ENCODE results near the gene TEX36. TPM values are rescaled to one million over a fixed set of nuclear protein-coding genes. Genes with fewer than 3 reads are reported as not detected.

TEX36 gene
- total RNA-seq, 1 donor from 2014 or later = not detected

GRCh38 chr10:125608474-125608873 lies 74.5 kb downstream of the TEX36 start:
- no peak overlapping the region for H3K27ac Mint-ChIP-seq (ENCODE audit: unreplicated experiment)
- no peak overlapping the region for H3K4me3 Mint-ChIP-seq (ENCODE audit: unreplicated experiment)
- no peaks in the 10 kb centered on the region for H3K4me1 Mint-ChIP-seq (ENCODE audit: low read depth, unreplicated experiment)
- no peaks in the 10 kb centered on the region for H3K9me3 Mint-ChIP-seq (ENCODE audit: unreplicated experiment)
- TF ChIP-seq, protein P1, sequence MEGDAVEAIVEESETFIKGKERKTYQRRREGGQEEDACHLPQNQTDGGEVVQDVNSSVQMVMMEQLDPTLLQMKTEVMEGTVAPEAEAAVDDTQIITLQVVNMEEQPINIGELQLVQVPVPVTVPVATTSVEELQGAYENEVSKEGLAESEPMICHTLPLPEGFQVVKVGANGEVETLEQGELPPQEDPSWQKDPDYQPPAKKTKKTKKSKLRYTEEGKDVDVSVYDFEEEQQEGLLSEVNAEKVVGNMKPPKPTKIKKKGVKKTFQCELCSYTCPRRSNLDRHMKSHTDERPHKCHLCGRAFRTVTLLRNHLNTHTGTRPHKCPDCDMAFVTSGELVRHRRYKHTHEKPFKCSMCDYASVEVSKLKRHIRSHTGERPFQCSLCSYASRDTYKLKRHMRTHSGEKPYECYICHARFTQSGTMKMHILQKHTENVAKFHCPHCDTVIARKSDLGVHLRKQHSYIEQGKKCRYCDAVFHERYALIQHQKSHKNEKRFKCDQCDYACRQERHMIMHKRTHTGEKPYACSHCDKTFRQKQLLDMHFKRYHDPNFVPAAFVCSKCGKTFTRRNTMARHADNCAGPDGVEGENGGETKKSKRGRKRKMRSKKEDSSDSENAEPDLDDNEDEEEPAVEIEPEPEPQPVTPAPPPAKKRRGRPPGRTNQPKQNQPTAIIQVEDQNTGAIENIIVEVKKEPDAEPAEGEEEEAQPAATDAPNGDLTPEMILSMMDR (IDR thresholded peaks at IDR 0.05; ENCODE audit: partially characterized antibody, unreplicated experiment) = no peak
- H3K27me3 Mint-ChIP-seq (ENCODE audit: unreplicated experiment) = peaks cover 2% of the 10 kb centered on the region
- no peaks in the 10 kb centered on the region for H3K36me3 Mint-ChIP-seq (ENCODE audit: unreplicated experiment)
- no peak for DNase-seq

DNA sequence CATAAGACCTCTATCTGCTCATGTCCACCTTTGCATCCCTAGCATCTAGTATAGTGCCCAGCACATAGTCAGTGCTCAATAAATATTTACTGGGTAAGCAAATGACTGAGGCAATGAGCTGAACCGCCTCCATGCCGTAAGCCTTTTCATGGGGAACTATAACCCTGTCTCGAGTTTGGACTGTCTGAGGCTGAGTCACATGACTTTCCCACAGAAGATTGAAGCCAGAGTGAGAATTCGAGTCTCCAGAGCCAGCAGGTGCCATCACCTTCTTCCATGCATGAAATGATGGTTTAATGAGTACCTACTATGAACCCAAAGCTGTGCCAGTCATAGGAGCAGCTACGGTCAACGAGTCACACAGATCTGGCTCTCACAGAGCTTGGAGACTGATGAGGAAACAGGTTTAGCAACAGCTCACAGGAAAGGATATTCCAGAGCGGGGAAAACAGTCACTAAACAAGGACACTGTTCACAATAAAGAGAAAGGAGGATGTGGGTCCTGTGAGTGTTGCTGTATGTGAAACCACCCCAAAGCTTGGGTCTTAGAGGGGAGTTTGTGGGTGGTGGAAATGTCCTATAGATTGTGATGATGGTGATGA lies 75.2 kb downstream of the TEX36 start:
- Mint-ChIP-seq H3K9me3 (ENCODE audit: unreplicated experiment) (no peaks in the 10 kb centered on the region), H3K36me3 (ENCODE audit: unreplicated experiment) (no peaks in the 10 kb centered on the region)

GRCh38 chr10:125606414-125607010 lies 76.5 kb downstream of the TEX36 start:
- TF ChIP-seq, protein P1 (IDR thresholded peaks at IDR 0.05; ENCODE audit: partially characterized antibody, unreplicated experiment) = no peak
- Mint-ChIP-seq H3K4me1 (ENCODE audit: low read depth, unreplicated experiment) (no peaks in the 10 kb centered on the region), H3K27ac (ENCODE audit: unreplicated experiment) (no peak overlapping the region), H3K27me3 (ENCODE audit: unreplicated experiment) (peaks cover 2% of the 10 kb centered on the region), H3K9me3 (ENCODE audit: unreplicated experiment) (no peaks in the 10 kb centered on the region), H3K4me3 (ENCODE audit: unreplicated experiment) (no peak overlapping the region), H3K36me3 (ENCODE audit: unreplicated experiment) (peaks cover 4% of the 10 kb centered on the region)
- no peak for DNase-seq

More for the DNA sequence above, 75.2 kb downstream of the TEX36 start:
- TF ChIP-seq, protein P1 (IDR thresholded peaks at IDR 0.05; ENCODE audit: partially characterized antibody, unreplicated experiment) = no peak
- H3K27me3 Mint-ChIP-seq (ENCODE audit: unreplicated experiment) = peaks cover 2% of the 10 kb centered on the region
- H3K4me3 Mint-ChIP-seq (ENCODE audit: unreplicated experiment) = no peak overlapping the region
- no peak overlapping the region for H3K27ac Mint-ChIP-seq (ENCODE audit: unreplicated experiment)
- no peak for DNase-seq
- no peaks in the 10 kb centered on the region for H3K4me1 Mint-ChIP-seq (ENCODE audit: low read depth, unreplicated experiment)

Other genes starting within 250 kb of the TEX36 start
- 41.3 TPM for gene EDRF1, start 36.5 kb upstream of the TEX36 start, total RNA-seq (ENCODE audit: unreplicated experiment)
- gene MMP21, start 92.7 kb upstream of the TEX36 start, total RNA-seq (ENCODE audit: unreplicated experiment) = not detected
- gene UROS, start 140.1 kb upstream of the TEX36 start, total RNA-seq (ENCODE audit: unreplicated experiment) = 48.0 TPM
- gene BCCIP, start 140.4 kb upstream of the TEX36 start, total RNA-seq (ENCODE audit: unreplicated experiment) = 50.9 TPM
- gene DHX32, start 198.1 kb upstream of the TEX36 start, total RNA-seq (ENCODE audit: unreplicated experiment) = 11.3 TPM
- 0.59 TPM for gene FANK1, start 213.4 kb upstream of the TEX36 start, total RNA-seq (ENCODE audit: unreplicated experiment)

All from glutamatergic neuron (in vitro differentiated cells).